ENCODE measurements around the gene ZDHHC14.

DNA sequence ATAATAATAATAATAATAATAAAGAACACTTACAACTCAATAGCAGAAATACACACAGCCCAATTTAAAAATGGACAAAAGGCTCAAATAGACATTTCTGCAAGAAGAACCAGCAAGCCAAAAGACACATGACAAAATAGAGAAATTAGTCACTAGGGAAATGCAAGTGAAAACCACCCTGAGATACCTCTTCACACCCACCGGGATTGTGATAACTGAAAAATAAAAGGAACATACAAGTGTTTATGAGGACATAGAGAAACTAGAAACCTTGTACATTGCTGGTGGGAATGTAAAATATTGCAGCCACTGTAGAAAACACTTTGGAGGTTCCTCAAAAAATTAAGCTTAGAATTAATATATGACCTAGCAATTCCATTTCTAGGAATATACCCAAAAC, 59.2 kb downstream of the ZDHHC14 start:
- TF ChIP-seq, protein P1, sequence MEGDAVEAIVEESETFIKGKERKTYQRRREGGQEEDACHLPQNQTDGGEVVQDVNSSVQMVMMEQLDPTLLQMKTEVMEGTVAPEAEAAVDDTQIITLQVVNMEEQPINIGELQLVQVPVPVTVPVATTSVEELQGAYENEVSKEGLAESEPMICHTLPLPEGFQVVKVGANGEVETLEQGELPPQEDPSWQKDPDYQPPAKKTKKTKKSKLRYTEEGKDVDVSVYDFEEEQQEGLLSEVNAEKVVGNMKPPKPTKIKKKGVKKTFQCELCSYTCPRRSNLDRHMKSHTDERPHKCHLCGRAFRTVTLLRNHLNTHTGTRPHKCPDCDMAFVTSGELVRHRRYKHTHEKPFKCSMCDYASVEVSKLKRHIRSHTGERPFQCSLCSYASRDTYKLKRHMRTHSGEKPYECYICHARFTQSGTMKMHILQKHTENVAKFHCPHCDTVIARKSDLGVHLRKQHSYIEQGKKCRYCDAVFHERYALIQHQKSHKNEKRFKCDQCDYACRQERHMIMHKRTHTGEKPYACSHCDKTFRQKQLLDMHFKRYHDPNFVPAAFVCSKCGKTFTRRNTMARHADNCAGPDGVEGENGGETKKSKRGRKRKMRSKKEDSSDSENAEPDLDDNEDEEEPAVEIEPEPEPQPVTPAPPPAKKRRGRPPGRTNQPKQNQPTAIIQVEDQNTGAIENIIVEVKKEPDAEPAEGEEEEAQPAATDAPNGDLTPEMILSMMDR (IDR thresholded peaks at IDR 0.05) = no peak
- TF ChIP-seq POLR2A (IDR thresholded peaks at IDR 0.05) = no peak
- no peak for TF ChIP-seq POLR2AphosphoS5 (IDR thresholded peaks at IDR 0.05)
- TF ChIP-seq EP300 (IDR thresholded peaks at IDR 0.05) = no peak
